OCI-LY3 (cell line): ENCODE measurements around the gene FFAR1.

Experiments
- H2AFZ ChIP-seq: fragments of 200-600, 300-600 bp; shearing (Covaris generic); 2 replicates; pipeline ENCODE4 v1.6.0; 2014; ENCODE audit warnings: antibody characterized with exemption, low read depth, low read length
- H3K27ac ChIP-seq: fragments of 200-600, 300-600 bp; sonication (generic); 2 replicates; pipeline ENCODE4 v1.5.1; 2014; ENCODE audit warnings: mild to moderate bottlenecking, low read length, moderate library complexity, mixed read lengths
- H3K27me3 ChIP-seq: fragments of 200-600, 300-600 bp; sonication (generic); 2 replicates; pipeline ENCODE4 v1.6.1; 2014; ENCODE audit warnings: low read depth, low read length, mixed read lengths
- H3K36me3 ChIP-seq: fragments of 200-600, 300-600 bp; sonication (generic); replicated peaks from 2 replicates; pipeline ENCODE3; 2014; ENCODE audit warnings: low read depth, low read length, mixed read lengths
- H3K4me1 ChIP-seq: fragments of 300-600, 200-600 bp; sonication (generic); 2 replicates; pipeline ENCODE4 v1.6.1; 2014; ENCODE audit warnings: low read length, mixed read lengths
- H3K4me2 ChIP-seq: fragments of 200-600, 300-600 bp; sonication (generic); 2 replicates; pipeline ENCODE4 v1.6.1; 2014; ENCODE audit warnings: low read length, mixed read lengths
- H3K4me3 ChIP-seq: fragments of 300-600, 200-600 bp; sonication (generic); 2 replicates; pipeline ENCODE4 v1.5.1; 2014; ENCODE audit warnings: antibody characterized with exemption, mild to moderate bottlenecking, low read length, moderate library complexity
- H3K79me2 ChIP-seq: fragments of 300-600, 200-600 bp; shearing (Covaris generic); 2 replicates; pipeline ENCODE4 v1.6.1; 2014; ENCODE audit warnings: mild to moderate bottlenecking, low read length, mixed read lengths
- H3K9ac ChIP-seq: fragments of 300-600, 200-600 bp; shearing (Covaris generic); 2 replicates; pipeline ENCODE4 v1.6.0; 2014; ENCODE audit warnings: mild to moderate bottlenecking, low read length, moderate library complexity
- H3K9me3 ChIP-seq: fragments of 200-600, 300-600 bp; shearing (Covaris generic); 2 replicates; pipeline ENCODE4 v1.6.1; 2014; ENCODE audit warnings: low read length, mixed read lengths; ENCODE audit not compliant: insufficient read depth
- H4K20me1 ChIP-seq: fragments of 200-600, 300-600 bp; sonication (generic); 2 replicates; pipeline ENCODE4 v1.6.1; 2016; ENCODE audit warnings: low read length, mixed read lengths; ENCODE audit not compliant: insufficient read depth
- EZH2phosphoT487 ChIP-seq: fragments of 200-600 bp; shearing (Covaris generic); IDR thresholded peaks from 2 replicates; pipeline ENCODE4 v1.6.1; 2018; ENCODE audit warnings: antibody characterized with exemption, mixed run types, low read depth
- TF ChIP-seq, protein P1 (sequence below): fragments of 200-600, 300-600 bp; sonication (generic); IDR thresholded peaks from 2 replicates; pipeline ENCODE4 v1.5.1; 2014; ENCODE audit warnings: antibody characterized with exemption, low read length, low read depth

FFAR1 gene

DNA sequence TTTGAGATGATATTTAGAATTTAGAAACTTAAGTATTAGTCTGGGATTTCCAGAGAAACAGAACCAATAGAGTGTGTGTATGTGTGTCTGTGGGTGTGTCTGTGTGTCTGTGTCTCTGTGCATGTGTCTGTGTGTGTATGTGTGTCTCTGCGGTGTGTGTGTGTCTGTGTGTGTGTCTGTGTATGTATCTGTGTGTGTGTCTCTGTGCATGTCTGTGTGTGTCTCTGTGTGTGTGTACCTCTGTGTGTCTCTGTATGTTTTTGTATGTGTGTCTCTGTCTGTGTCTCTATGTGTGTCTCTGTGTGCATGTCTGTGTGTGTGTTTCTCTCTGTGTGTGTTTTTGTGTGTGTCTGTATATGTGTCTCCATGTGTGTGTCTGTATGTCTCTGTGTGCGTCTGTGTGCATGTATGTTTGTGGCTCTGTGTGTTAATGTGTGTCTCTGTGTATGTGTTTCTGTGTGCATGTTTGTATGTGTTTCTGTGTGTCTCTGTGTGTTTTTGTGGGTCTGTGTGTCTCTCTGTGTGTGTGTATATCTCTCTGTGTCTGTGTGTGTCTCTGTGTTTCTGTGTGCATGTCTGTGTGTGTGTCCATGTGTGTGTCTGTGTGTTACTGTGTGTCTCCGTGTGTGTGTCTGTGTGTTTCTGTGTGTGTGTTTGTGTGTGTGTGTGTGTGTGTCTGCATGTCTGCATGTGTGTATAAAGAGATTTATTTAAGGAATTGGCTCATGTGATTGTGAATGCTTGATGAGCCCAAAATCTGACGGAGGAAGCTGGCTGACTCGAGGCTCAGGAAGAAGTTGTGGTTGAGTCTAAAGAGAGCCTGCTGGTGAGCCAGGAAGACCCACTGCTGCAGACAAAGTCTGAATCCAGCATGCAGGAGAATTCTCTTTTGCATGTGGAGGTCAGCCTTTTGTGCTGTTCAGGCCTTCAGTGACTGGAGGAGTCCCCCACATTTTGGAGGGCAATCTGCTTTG, 45.3 kb downstream of the FFAR1 start:
- TF ChIP-seq EZH2phosphoT487: no peak
- TF ChIP-seq, protein P1, sequence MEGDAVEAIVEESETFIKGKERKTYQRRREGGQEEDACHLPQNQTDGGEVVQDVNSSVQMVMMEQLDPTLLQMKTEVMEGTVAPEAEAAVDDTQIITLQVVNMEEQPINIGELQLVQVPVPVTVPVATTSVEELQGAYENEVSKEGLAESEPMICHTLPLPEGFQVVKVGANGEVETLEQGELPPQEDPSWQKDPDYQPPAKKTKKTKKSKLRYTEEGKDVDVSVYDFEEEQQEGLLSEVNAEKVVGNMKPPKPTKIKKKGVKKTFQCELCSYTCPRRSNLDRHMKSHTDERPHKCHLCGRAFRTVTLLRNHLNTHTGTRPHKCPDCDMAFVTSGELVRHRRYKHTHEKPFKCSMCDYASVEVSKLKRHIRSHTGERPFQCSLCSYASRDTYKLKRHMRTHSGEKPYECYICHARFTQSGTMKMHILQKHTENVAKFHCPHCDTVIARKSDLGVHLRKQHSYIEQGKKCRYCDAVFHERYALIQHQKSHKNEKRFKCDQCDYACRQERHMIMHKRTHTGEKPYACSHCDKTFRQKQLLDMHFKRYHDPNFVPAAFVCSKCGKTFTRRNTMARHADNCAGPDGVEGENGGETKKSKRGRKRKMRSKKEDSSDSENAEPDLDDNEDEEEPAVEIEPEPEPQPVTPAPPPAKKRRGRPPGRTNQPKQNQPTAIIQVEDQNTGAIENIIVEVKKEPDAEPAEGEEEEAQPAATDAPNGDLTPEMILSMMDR: no peak
- no peaks in the 10 kb centered on the region for H3K79me2 ChIP-seq
- no peak overlapping the region for H3K4me2 ChIP-seq
- H3K27ac ChIP-seq: no peak overlapping the region
- no peak overlapping the region for H3K4me3 ChIP-seq
- no peak overlapping the region for H2AFZ ChIP-seq
- H3K36me3 ChIP-seq: no peaks in the 10 kb centered on the region
- H3K27me3 ChIP-seq: peaks cover 21% of the 10 kb centered on the region
- H3K4me1 ChIP-seq: no peaks in the 10 kb centered on the region
- no peaks in the 10 kb centered on the region for H3K9me3 ChIP-seq
- H3K9ac ChIP-seq: no peak overlapping the region
- H4K20me1 ChIP-seq: no peaks in the 10 kb centered on the region

DNA sequence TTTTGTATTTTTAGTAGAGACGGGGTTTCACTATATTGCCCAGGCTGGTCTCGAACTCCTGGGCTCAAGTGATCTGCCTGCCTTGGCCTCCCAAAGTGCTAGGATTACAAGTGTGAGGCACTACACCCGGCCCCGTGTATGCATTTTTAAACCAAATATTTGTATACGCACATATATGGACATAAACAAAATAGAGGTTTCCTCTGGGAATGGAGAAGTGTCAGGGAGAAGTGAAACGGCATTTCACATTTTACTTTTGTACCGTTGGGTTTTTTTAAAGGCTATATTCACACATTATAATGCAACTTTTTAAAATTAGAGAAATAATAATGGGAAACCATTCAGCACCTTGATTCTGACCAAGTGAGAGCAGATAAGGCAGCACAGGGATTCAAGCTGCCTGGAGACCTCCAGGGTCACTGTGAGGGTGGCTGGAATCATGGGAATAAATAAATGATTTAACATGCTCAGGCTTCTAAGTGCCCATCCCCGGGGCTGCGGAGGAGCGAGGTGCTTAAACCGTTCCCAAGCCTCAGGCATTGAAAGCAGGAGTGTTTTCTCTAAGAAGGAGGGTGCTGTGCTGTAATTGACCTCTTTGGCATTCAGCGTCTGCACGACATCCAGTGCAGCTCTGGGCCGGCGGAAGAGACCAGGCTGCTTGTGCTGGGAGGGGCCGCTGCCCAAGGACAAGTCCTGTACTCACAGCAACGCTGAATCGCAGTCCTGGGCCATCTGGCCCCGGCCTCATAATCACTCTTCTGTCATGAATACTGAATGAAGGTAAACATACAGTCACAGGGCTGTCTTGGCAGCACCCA, 47.9 kb downstream of the FFAR1 start:
- Histone ChIP-seq H3K27ac (no peak overlapping the region), H3K9ac (no peak overlapping the region), H3K9me3 (no peaks in the 10 kb centered on the region), H3K79me2 (no peaks in the 10 kb centered on the region), H3K27me3 (peaks cover 32% of the 10 kb centered on the region), H3K4me3 (no peak overlapping the region), H4K20me1 (no peaks in the 10 kb centered on the region), H2AFZ (no peak overlapping the region), H3K4me1 (no peaks in the 10 kb centered on the region), H3K36me3 (no peaks in the 10 kb centered on the region), H3K4me2 (no peak overlapping the region)
- TF ChIP-seq, protein P1: no peak
- TF ChIP-seq EZH2phosphoT487: no peak

GRCh38 chr19:35396240-35396885, 48.7 kb downstream of the FFAR1 start:
- Histone ChIP-seq H3K36me3 (no peaks in the 10 kb centered on the region), H3K79me2 (no peaks in the 10 kb centered on the region), H4K20me1 (no peaks in the 10 kb centered on the region), H3K4me2 (no peak overlapping the region), H3K27me3 (peaks cover 32% of the 10 kb centered on the region), H3K27ac (no peak overlapping the region), H3K9ac (no peak overlapping the region), H2AFZ (no peak overlapping the region), H3K4me3 (no peak overlapping the region), H3K9me3 (no peaks in the 10 kb centered on the region), H3K4me1 (no peaks in the 10 kb centered on the region)
- no peak for TF ChIP-seq EZH2phosphoT487
- TF ChIP-seq, protein P1: no peak
